ACC112 (cell line): ENCODE results near the gene TANGO2.

Experiments
- H2AFZ ChIP-seq: fragments of 200-600 bp; sonication (generic); one replicate; pipeline ENCODE4 v1.6.0; 2017; ENCODE audit warnings: antibody characterized with exemption, low read length; ENCODE audit not compliant: unreplicated experiment
- H3K27ac ChIP-seq: fragments of 200-600 bp; sonication (generic); 2 replicates; pipeline ENCODE4 v1.5.1; 2014; ENCODE audit warnings: low read depth, mild to moderate bottlenecking, antibody characterized with exemption, low read length, moderate library complexity
- H3K27me3 ChIP-seq: fragments of 200-600 bp; sonication (generic); 2 replicates; pipeline ENCODE4 v1.6.1; 2014; ENCODE audit warnings: mild to moderate bottlenecking, antibody characterized with exemption, low read length, moderate library complexity, mixed read lengths; ENCODE audit not compliant: insufficient read depth
- H3K36me3 ChIP-seq: fragments of 200-600 bp; sonication (generic); 2 replicates; pipeline ENCODE4 v1.6.1; 2016; ENCODE audit warnings: mild to moderate bottlenecking, antibody characterized with exemption, low read length, moderate library complexity, mixed read lengths; ENCODE audit not compliant: insufficient read depth
- H3K4me1 ChIP-seq: fragments of 200-600 bp; sonication (generic); one replicate; pipeline ENCODE4 v1.6.1; 2016; ENCODE audit warnings: low read length, mixed read lengths; ENCODE audit not compliant: insufficient read depth, unreplicated experiment, control insufficient read depth
- H3K4me3 ChIP-seq: fragments of 200-600 bp; sonication (generic); 2 replicates; pipeline ENCODE4 v1.5.1; 2014; ENCODE audit warnings: mild to moderate bottlenecking, low read depth, low read length
- H3K79me2 ChIP-seq: fragments of 200-600 bp; sonication (generic); one replicate; pipeline ENCODE4 v1.6.0; 2016; ENCODE audit warnings: low read length; ENCODE audit not compliant: control insufficient read depth, unreplicated experiment, insufficient read depth

Gene TANGO2

DNA sequence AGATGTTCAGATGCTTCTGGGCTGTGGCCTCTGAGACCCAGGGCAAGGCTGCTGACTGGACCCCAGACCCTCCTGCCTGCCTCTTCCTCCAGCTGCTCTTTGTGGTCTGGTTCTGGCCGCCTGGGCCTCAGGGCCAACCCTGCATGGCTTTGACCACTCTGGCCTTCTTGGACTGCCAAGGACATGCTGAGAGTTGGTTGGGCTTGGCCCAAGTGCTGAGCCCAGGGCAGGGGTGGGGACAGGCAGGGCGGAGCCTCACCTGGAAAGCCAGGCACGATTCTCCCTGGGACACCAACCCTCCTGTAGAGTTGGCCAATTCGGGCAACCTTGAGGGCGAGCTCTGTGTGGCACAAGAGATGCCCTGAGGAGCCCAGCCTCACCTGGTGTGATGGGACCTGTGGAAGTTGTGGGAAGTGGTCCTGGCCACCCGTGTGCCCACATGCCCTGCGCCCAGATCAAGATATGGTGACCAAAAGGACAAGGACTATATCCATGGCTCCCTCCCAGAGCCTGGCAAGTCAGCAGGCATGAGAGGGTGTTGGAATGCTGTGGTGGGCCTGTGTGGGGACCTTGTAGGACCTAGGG is 11.6 kb downstream of the TANGO2 start:
- no peak overlapping the region for H2AFZ ChIP-seq
- H3K79me2 ChIP-seq, result peaks cover 2% of the 10 kb centered on the region
- no peak overlapping the region for H3K27ac ChIP-seq
- no peak overlapping the region for H3K4me3 ChIP-seq
- H3K4me1 ChIP-seq, result no peaks in the 10 kb centered on the region
- no peaks in the 10 kb centered on the region for H3K36me3 ChIP-seq
- H3K27me3 ChIP-seq, result no peaks in the 10 kb centered on the region

DNA sequence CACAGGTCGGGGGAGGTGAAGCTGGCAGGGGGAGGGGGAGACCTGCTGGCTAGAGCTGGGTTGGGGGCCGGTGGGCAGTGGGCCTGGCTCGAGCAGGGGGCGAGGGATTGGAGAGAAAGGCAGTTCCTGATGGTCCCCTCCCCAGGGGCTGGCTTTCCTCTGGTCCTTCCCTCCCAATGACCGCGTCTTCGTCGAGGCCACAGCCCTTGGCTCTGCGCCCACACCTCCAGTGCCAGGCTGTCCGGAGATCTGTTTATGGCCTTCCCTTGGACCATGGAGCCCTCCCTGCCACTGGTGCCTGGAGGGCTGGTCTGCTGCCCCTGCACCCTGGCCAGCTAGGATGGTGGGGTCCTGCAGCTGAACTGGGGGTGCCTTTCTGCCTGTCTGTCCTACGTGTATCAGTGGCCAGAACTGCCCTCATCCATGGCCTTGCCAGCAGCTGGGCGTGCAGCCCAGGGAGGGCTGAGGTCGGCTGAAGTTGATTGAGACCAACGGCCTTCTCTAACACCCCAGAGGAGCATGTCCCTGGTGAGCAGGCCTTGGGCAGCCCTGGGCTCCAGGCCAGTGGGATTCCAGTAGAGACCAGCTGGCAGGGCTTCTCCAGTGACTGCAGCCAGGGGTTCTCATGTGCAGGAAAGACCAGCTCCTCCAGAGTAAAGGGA is 12.3 kb downstream of the TANGO2 start:
- Histone ChIP-seq H3K36me3 (no peaks in the 10 kb centered on the region), H3K4me1 (no peaks in the 10 kb centered on the region), H3K27ac (no peak overlapping the region), H3K27me3 (no peaks in the 10 kb centered on the region), H3K4me3 (no peak overlapping the region), H3K79me2 (peaks cover 2% of the 10 kb centered on the region), H2AFZ (no peak overlapping the region)

DNA sequence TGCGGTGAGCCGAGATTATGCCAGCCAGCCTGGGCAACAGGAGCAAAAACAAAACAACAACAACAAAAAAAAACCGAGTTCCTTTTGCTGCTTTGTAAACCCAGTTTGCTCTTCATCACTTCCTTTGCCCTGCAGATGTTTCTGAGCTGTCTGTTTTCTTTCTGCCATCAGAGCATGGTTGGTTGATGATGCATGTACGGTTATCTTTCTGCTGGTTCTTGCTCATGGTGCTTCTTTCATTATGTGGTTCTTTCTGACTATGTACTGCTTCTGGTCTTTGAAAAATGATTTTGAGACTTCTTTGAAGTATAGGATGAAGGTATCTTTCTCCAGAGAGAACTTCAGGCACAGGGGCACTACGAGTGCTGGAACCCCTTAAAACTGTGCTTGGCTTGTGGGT is 13.2 kb downstream of the TANGO2 start:
- H3K27ac ChIP-seq, result no peak overlapping the region
- H2AFZ ChIP-seq, result no peak overlapping the region
- no peaks in the 10 kb centered on the region for H3K36me3 ChIP-seq
- H3K4me1 ChIP-seq, result no peaks in the 10 kb centered on the region
- no peaks in the 10 kb centered on the region for H3K79me2 ChIP-seq
- H3K27me3 ChIP-seq, result no peaks in the 10 kb centered on the region
- H3K4me3 ChIP-seq, result no peak overlapping the region

DNA sequence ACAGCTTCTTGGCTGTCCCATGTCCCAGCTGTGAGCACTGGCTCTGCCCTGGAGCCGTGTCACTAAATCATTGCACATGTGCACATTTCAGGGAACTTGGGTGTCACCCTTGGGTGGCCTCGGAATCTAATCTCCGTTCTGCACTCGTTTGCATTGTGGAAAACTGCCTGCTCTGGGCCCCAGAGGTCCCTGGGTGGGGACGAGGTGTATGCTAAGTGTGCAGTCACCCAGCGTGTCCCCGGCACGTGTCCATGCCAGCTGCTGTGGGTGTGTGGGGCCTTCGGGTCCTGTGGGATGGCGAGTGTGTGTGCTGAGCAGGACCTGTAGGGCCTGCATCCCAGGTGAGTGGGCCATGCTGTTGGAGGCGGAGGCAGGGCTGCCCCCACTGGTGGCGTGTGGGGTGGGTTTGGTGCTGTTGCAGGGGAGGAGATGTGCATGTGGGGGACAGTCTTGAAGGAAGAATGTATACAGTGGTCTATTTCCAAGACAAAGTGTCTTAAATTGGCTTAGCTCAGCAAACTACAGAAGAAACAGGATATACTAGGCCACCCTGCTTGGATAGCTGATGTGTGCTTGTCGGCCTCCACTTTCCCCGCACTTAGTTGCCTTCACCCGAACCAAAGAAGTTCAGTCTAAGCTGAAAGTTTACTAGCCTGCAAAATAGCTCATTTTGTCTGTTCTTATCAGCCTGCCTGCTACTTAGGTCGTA is 14.6 kb downstream of the TANGO2 start:
- Histone ChIP-seq H3K27ac (no peak overlapping the region), H2AFZ (no peak overlapping the region), H3K4me1 (no peaks in the 10 kb centered on the region), H3K36me3 (no peaks in the 10 kb centered on the region), H3K4me3 (no peak overlapping the region), H3K27me3 (no peaks in the 10 kb centered on the region), H3K79me2 (no peaks in the 10 kb centered on the region)

DNA sequence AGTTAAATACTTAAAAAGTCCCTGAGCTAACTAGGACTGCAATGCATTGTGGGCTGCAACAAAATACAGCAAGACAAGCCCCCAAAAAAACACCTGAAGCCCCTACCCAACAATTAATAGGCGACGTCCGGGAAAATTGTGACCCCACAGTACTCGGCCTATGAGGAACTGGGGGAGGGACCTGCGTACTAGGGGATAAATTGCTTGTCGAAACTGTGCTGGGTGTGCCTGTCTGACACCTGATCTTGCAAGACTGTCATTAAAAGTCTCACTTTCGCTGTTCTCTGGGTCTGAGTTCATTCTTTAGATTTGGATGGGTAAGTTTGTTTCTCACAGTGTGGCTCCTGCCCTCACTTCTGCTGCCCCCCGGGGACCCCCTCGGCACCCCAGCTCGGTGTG is 15.2 kb downstream of the TANGO2 start:
- no peaks in the 10 kb centered on the region for H3K4me1 ChIP-seq
- H2AFZ ChIP-seq, result no peak overlapping the region
- H3K4me3 ChIP-seq, result no peak overlapping the region
- H3K27ac ChIP-seq, result no peak overlapping the region
- no peaks in the 10 kb centered on the region for H3K79me2 ChIP-seq
- H3K27me3 ChIP-seq, result no peaks in the 10 kb centered on the region
- no peaks in the 10 kb centered on the region for H3K36me3 ChIP-seq

DNA sequence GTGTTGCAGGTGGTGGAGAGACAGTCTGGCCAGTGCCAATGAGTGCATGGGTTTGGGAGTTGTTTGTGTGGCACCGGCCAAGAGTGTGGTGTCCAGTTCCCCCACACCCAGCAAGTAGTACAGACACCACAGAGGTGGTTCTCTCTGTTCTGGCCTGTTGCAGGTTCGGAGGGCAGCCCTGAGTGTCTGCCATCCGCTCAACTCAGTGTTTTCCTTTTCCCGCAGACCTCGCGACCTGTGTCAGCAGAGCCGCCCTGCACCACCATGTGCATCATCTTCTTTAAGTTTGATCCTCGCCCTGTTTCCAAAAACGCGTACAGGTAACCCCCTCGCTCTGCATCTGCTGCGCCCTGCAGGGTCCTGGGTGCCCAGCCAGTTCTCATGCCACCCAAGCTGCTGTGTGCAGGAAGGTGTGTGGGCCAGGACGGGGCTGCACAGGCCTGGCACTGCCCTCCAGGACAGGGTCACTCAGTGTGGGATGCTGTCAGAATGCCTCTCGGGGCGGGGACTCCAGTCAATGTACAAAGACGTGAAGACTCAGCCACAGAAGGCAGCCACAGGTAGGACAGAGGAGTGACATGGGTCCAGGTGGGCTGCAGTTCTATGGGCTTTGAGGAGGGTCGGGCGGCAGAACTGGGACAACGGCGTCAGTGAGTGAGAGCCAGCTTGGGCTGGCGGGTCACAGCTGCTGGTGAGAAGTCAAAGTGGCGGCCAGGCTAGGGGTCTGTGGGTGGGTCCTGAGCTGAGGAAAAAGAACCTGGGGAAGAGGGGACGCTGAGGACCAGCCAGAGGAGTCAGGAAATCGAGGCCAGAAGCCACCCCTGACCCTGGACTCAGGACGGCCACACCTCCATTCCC is 15.9 kb downstream of the TANGO2 start:
- Histone ChIP-seq H3K36me3 (no peaks in the 10 kb centered on the region), H3K27ac (no peak overlapping the region), H3K4me1 (no peaks in the 10 kb centered on the region), H3K27me3 (no peaks in the 10 kb centered on the region), H2AFZ (no peak overlapping the region), H3K79me2 (no peaks in the 10 kb centered on the region), H3K4me3 (no peak overlapping the region)

DNA sequence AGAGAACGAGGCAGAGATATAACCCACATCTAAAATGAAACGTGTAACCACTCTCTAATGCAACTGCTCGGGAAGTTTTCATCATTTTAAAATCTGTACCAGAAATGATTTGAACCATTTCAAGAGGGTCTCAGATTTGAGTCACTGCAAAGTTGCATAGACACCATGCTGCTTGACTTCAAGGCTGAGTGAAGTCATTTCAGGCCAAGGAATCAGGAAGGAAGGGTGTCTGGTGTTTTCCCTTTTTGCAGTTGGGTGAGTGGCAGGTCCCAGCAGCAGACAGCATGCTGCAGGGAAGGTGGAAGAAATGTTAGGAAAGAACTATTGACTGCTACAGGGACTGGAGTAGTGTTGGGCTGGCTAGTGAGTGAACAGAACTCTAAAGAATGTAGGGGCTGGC is 16.5 kb downstream of the TANGO2 start:
- Histone ChIP-seq H3K36me3 (no peaks in the 10 kb centered on the region), H3K27ac (no peak overlapping the region), H3K4me3 (no peak overlapping the region)

DNA sequence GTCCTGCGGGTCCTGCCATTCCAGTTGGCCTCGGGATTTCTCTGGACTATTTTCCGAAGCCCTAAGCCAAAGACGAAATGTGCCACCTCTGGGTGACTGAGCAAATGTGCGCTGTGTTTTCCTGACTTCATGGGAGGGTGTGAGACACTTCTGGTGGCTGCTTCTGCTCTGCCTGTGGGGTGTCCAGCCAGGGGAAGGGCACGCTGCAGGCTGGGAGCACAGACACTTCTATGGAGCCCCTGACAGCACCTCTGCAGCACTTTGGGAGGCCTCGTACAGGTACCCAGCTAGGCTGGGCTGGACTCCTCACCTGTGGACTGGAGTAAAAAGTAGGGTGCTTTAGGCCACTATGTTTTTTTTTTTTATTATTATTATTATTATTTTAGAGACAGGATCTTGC is 17.7 kb downstream of the TANGO2 start:
- Histone ChIP-seq H3K79me2 (no peaks in the 10 kb centered on the region), H3K4me1 (no peaks in the 10 kb centered on the region), H2AFZ (no peak overlapping the region), H3K27ac (no peak overlapping the region), H3K4me3 (no peak overlapping the region), H3K27me3 (no peaks in the 10 kb centered on the region), H3K36me3 (no peaks in the 10 kb centered on the region)

More for the DNA sequence above, 16.5 kb downstream of the TANGO2 start:
- Histone ChIP-seq H2AFZ (no peak overlapping the region), H3K4me1 (no peaks in the 10 kb centered on the region), H3K27me3 (no peaks in the 10 kb centered on the region), H3K79me2 (no peaks in the 10 kb centered on the region)

DNA sequence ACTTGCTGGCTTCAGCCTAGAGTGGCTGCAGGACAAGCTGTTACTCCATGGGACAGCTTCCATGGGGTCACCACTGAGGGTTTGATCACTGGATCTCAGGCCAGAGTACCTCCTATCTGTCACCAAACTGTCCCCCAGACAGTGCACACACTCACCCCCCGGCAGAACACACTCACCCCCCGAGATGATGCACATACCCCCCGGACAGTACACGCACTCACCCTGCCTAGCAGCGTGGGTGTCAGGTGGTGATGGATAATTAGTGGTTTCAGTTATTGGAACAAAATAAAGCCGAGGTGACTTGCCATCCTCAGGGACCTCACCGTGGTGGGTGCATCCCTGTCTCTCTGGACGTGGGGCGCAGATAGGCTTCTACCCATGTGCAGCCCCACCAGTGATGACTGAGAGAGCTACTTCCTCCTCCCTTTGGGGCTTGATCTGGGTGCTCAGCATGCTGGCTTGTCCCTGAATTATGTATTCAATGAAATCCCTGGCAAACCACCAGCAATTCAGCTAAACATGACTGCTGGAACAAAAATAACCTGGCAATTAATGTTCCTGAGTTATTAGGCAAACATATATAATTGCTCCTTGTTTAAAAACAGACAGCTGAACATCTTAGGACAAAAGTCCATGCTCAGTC is 18.9 kb downstream of the TANGO2 start:
- Histone ChIP-seq H3K79me2 (no peaks in the 10 kb centered on the region), H2AFZ (no peak overlapping the region), H3K27me3 (no peaks in the 10 kb centered on the region), H3K36me3 (no peaks in the 10 kb centered on the region), H3K27ac (no peak overlapping the region), H3K4me1 (no peaks in the 10 kb centered on the region), H3K4me3 (no peak overlapping the region)
